Mesendoderm (in vitro differentiated cells): Measurements from ENCODE around the gene ZSWIM4.

Experiments
- DNase-seq: peaks from one replicate; pipeline ENCODE4 v3.0.0; 2013
- H2AK5ac ChIP-seq: 2 replicates; pipeline ENCODE4 v1.6.1; 2013; ENCODE audit warnings: low read length, inconsistent platforms
- H2BK120ac ChIP-seq: 2 replicates; pipeline ENCODE4 v1.6.1; 2013; ENCODE audit warnings: low read depth, mild to moderate bottlenecking, low read length, moderate library complexity, mixed read lengths
- H2BK15ac ChIP-seq: replicated peaks from 2 replicates; pipeline ENCODE4 v1.6.1; 2013; ENCODE audit warnings: low read depth, mild to moderate bottlenecking, moderate library complexity
- H2BK5ac ChIP-seq: 2 replicates; pipeline ENCODE4 v1.6.1; 2013; ENCODE audit warnings: low read length, inconsistent platforms
- H3K18ac ChIP-seq: 2 replicates; pipeline ENCODE4 v1.6.1; 2013; ENCODE audit warnings: mild to moderate bottlenecking, low read length, mixed read lengths
- H3K23ac ChIP-seq: one replicate; pipeline ENCODE4 v1.6.1; 2013; ENCODE audit warnings: low read length
- H3K27ac ChIP-seq: 2 replicates; pipeline ENCODE4 v1.5.1; 2013; ENCODE audit warnings: low read depth, mild to moderate bottlenecking, inconsistent platforms, low read length, moderate library complexity
- H3K27me3 ChIP-seq: 2 replicates; pipeline ENCODE4 v1.6.1; 2013; ENCODE audit warnings: low read length, control low read depth, mild to moderate bottlenecking, inconsistent platforms; ENCODE audit not compliant: insufficient read depth, poor library complexity
- H3K36me3 ChIP-seq: 2 replicates; pipeline ENCODE4 v1.6.1; 2013; ENCODE audit warnings: low read length, inconsistent platforms; ENCODE audit not compliant: control insufficient read depth, insufficient read depth
- H3K4ac ChIP-seq: one replicate; pipeline ENCODE4 v1.6.1; 2013; ENCODE audit warnings: low read depth, mild to moderate bottlenecking, low read length, moderate library complexity
- H3K4me1 ChIP-seq: 2 replicates; pipeline ENCODE4 v1.6.1; 2013; ENCODE audit warnings: low read depth, low read length, inconsistent platforms; ENCODE audit not compliant: control insufficient read depth
- H3K4me2 ChIP-seq: 2 replicates; pipeline ENCODE4 v1.6.1; 2013; ENCODE audit warnings: low read length
- H3K4me3 ChIP-seq: 2 replicates; pipeline ENCODE4 v1.5.1; 2013; ENCODE audit warnings: mild to moderate bottlenecking, low read length
- H3K56ac ChIP-seq: one replicate; pipeline ENCODE4 v1.6.1; 2013; ENCODE audit warnings: low read length
- H3K79me1 ChIP-seq: 2 replicates; pipeline ENCODE4 v1.6.1; 2013; ENCODE audit warnings: low read length, inconsistent platforms
- H3K79me2 ChIP-seq: 2 replicates; pipeline ENCODE4 v1.6.1; 2013; ENCODE audit warnings: mild to moderate bottlenecking, low read length; ENCODE audit not compliant: control insufficient read depth, insufficient read depth
- H3K9ac ChIP-seq: 2 replicates; pipeline ENCODE4 v1.6.1; 2013; ENCODE audit warnings: low read length, inconsistent platforms
- H4K5ac ChIP-seq: one replicate; pipeline ENCODE4 v1.6.1; 2013; ENCODE audit warnings: low read length
- H4K8ac ChIP-seq: one replicate; pipeline ENCODE4 v1.6.1; 2013; ENCODE audit warnings: low read depth, mild to moderate bottlenecking, control low read depth, low read length, moderate library complexity
- WGBS: extraction: QIAGEN DNeasy Blood & Tissue Kit; methylation state at CpG from one replicate; pipeline ENCODE4 v1.1.7; 2013; ENCODE audit warnings: low lambda C conversion rate, missing lambda C conversion rate; ENCODE audit not compliant: insufficient coverage; ENCODE audit errors: extremely low coverage; 5-methylcytosine and 5-hydroxymethylcytosine counted together

Gene ZSWIM4

GRCh38 chr19:13842291-13843103 is 47.3 kb downstream of the ZSWIM4 start:
- H3K4me3 ChIP-seq, result peak overlapping the region; percentile 75
- DNase-seq, result peak; percentile 63
- peak overlapping the region; percentile 90 for H3K9ac ChIP-seq
- H3K79me2 ChIP-seq, result peaks cover 43% of the 10 kb centered on the region
- WGBS, result no CpG with 5 or more reads among the region's 95 CpGs
- H2AK5ac ChIP-seq, result no peak overlapping the region
- H4K5ac ChIP-seq, result no peak overlapping the region
- peak overlapping the region; percentile 74 for H3K4ac ChIP-seq
- peak overlapping the region; percentile 91 for H3K18ac ChIP-seq
- H3K23ac ChIP-seq, result no peak overlapping the region
- H3K4me1 ChIP-seq, result peaks cover 6% of the 10 kb centered on the region
- H2BK5ac ChIP-seq, result peak overlapping the region; percentile 43
- H4K8ac ChIP-seq, result no peak overlapping the region
- no peak overlapping the region for H2BK15ac ChIP-seq
- peak overlapping the region; percentile 92 for H3K56ac ChIP-seq
- no peaks in the 10 kb centered on the region for H3K36me3 ChIP-seq
- H3K27me3 ChIP-seq, result no peaks in the 10 kb centered on the region
- peak overlapping the region; percentile 63 for H2BK120ac ChIP-seq
- peak overlapping the region; percentile 65 for H3K27ac ChIP-seq
- peaks cover 9% of the 10 kb centered on the region for H3K79me1 ChIP-seq
- H3K4me2 ChIP-seq, result peak overlapping the region; percentile 85

GRCh38 chr19:13843104-13843921 is 48.1 kb downstream of the ZSWIM4 start:
- Histone ChIP-seq H3K4me1 (peaks cover 7% of the 10 kb centered on the region), H3K18ac (peak overlapping the region; percentile 35), H3K79me2 (peaks cover 40% of the 10 kb centered on the region), H2BK120ac (peak overlapping the region; percentile 4), H3K4me2 (peak overlapping the region; percentile 85), H3K27ac (peak overlapping the region; percentile 39), H4K5ac (no peak overlapping the region), H2BK15ac (no peak overlapping the region), H3K4ac (peak overlapping the region; percentile 74), H3K23ac (no peak overlapping the region), H3K79me1 (peaks cover 9% of the 10 kb centered on the region), H3K36me3 (no peaks in the 10 kb centered on the region), H3K56ac (peak overlapping the region; percentile 87), H3K4me3 (peak overlapping the region; percentile 38), H3K27me3 (no peaks in the 10 kb centered on the region), H4K8ac (no peak overlapping the region), H2AK5ac (peak overlapping the region; percentile 41), H2BK5ac (peak overlapping the region; percentile 43), H3K9ac (peak overlapping the region; percentile 64)
- WGBS, result no CpG with 5 or more reads among the region's 24 CpGs
- peak; percentile 84 for DNase-seq

GRCh38 chr19:13844130-13844631 is 48.9 kb downstream of the ZSWIM4 start:
- Histone ChIP-seq H3K36me3 (no peaks in the 10 kb centered on the region), H2AK5ac (peak overlapping the region; percentile 18), H2BK120ac (peak overlapping the region; percentile 4), H4K5ac (no peak overlapping the region), H4K8ac (no peak overlapping the region), H3K4me1 (peaks cover 7% of the 10 kb centered on the region), H3K18ac (no peak overlapping the region), H2BK15ac (no peak overlapping the region), H3K4me3 (no peak overlapping the region), H3K27ac (peak overlapping the region; percentile 38), H3K23ac (no peak overlapping the region), H3K56ac (peak overlapping the region; percentile 67), H3K27me3 (no peaks in the 10 kb centered on the region), H3K79me1 (peaks cover 3% of the 10 kb centered on the region), H3K9ac (no peak overlapping the region), H2BK5ac (peak overlapping the region; percentile 15), H3K79me2 (peaks cover 33% of the 10 kb centered on the region), H3K4me2 (no peak overlapping the region), H3K4ac (peak overlapping the region; percentile 64)
- no CpG with 5 or more reads among the region's 7 CpGs for WGBS
- DNase-seq, result no peak

GRCh38 chr19:13846557-13847406 is 51.5 kb downstream of the ZSWIM4 start:
- H3K27ac ChIP-seq, result peak overlapping the region; percentile 99
- WGBS, result no CpG with 5 or more reads among the region's 23 CpGs
- DNase-seq, result peak; percentile 99

More at GRCh38 chr19:13846557-13847406, 51.5 kb downstream of the ZSWIM4 start:
- Histone ChIP-seq H3K4me2 (peak overlapping the region; percentile 54), H3K79me2 (peaks cover 8% of the 10 kb centered on the region), H3K4ac (peak overlapping the region; percentile 57), H2BK5ac (peak overlapping the region; percentile 98), H4K8ac (no peak overlapping the region), H3K9ac (peak overlapping the region; percentile 93), H3K36me3 (no peaks in the 10 kb centered on the region), H2AK5ac (peak overlapping the region; percentile 79), H3K56ac (peak overlapping the region; percentile 85), H2BK15ac (no peak overlapping the region), H3K23ac (no peak overlapping the region), H4K5ac (no peak overlapping the region), H3K4me3 (no peak overlapping the region), H3K79me1 (no peaks in the 10 kb centered on the region), H2BK120ac (peak overlapping the region; percentile 99), H3K18ac (peak overlapping the region; percentile 98), H3K27me3 (no peaks in the 10 kb centered on the region), H3K4me1 (peaks cover 7% of the 10 kb centered on the region)
